T-cell (primary cell): ENCODE results near the gene GDPGP1. TPM values are rescaled to one million over a fixed set of nuclear protein-coding genes. Genes with fewer than 3 reads are reported as not detected.

ENCODE experiments used
- ATAC-seq, 4 experiments: fragments of 200-7000 bp in 3 of 4; fragments of 150-1000 bp in 1 of 4; cut with Tn5 transposase; replicated peaks in 1 of 4; 1 replicate in 3 of 4; 2 replicates in 1 of 4; pipeline ENCODE4 v1.10.0; 2021; ENCODE audit warnings: moderate library complexity in 3 of 4, mild to moderate bottlenecking in 2 of 4, moderate number of reproducible peaks in 1 of 4
- CTCF ChIA-PET, 2 donors: fragments of 300-600 bp; sonication (Branson Sonifier 250); formaldehyde crosslinking; loops; one replicate each; lab custom pipeline; 2022; ENCODE audit warnings: antibody characterized with exemption in 2 of 2; lab: Charles Lee
- POLR2A ChIA-PET, 2 donors: fragments of 300-600 bp; sonication (Branson Sonifier 250); formaldehyde crosslinking; loops; one replicate each; lab custom pipeline; 2022; ENCODE audit warnings: antibody characterized with exemption in 2 of 2; lab: Charles Lee
- DNase-seq, 35 experiments: peaks; one replicate each; pipeline versions ENCODE4 v3.0.0 to v3.0.0-alpha.2; 2013 to 2023
- H3K27ac ChIP-seq: one replicate; pipeline ENCODE4 v1.5.1; 2013; ENCODE audit warnings: low read length
- H3K27me3 ChIP-seq, 2 experiments: replicated peaks in 1 of 2; 1 replicate in 1 of 2; 2 replicates in 1 of 2; pipeline versions ENCODE4 v1.6.1 to v1.7.0; 2013; ENCODE audit warnings: low read length in 1 of 2, mixed read lengths in 1 of 2; ENCODE audit not compliant: control insufficient read depth in 2 of 2, insufficient read depth in 2 of 2; ENCODE audit errors: extremely low read depth in 1 of 2
- H3K36me3 ChIP-seq, 2 donors: 1 replicate in 1 of 2; 2 replicates in 1 of 2; pipeline versions ENCODE4 v1.6.1 to v1.7.0; 2013; ENCODE audit warnings: low read length in 1 of 2; ENCODE audit not compliant: control insufficient read depth in 2 of 2, insufficient read depth in 1 of 2; ENCODE audit errors: extremely low read depth in 1 of 2
- H3K4me1 ChIP-seq, 2 experiments: 1 replicate in 1 of 2; 2 replicates in 1 of 2; pipeline versions ENCODE4 v1.6.1 to v1.7.0; 2013; ENCODE audit warnings: low read length in 2 of 2, mixed read lengths in 1 of 2; ENCODE audit not compliant: insufficient read depth in 2 of 2, control insufficient read depth in 1 of 2; ENCODE audit errors: extremely low read depth in 1 of 2
- H3K4me3 ChIP-seq, 2 donors: 1 replicate in 1 of 2; 2 replicates in 1 of 2; pipeline versions ENCODE4 v1.5.1 to v1.7.0; 2013; ENCODE audit warnings: mild to moderate bottlenecking in 2 of 2, low read length in 1 of 2, moderate library complexity in 1 of 2; ENCODE audit not compliant: control insufficient read depth in 1 of 2; ENCODE audit errors: extremely low read depth in 1 of 2
- H3K9me3 ChIP-seq: 2 replicates; pipeline ENCODE4 v1.7.0; 2013
- H3K27ac Mint-ChIP-seq, 2 donors: one replicate each; pipeline ENCODE4 v1.8.0; 2020 to 2021; ENCODE audit warnings: mild to moderate bottlenecking in 2 of 2, mixed read lengths in 2 of 2
- H3K27me3 Mint-ChIP-seq, 2 donors: one replicate each; pipeline ENCODE4 v1.8.0; 2021 to 2022; ENCODE audit warnings: mixed read lengths in 2 of 2
- H3K36me3 Mint-ChIP-seq: one replicate; pipeline ENCODE4 v1.8.0; 2021; ENCODE audit warnings: mixed read lengths
- H3K4me1 Mint-ChIP-seq, 3 donors: one replicate each; pipeline ENCODE4 v1.8.0; 2020 to 2022; ENCODE audit warnings: mixed read lengths in 3 of 3, mild to moderate bottlenecking in 1 of 3
- H3K4me3 Mint-ChIP-seq, 3 donors: one replicate each; pipeline ENCODE4 v1.8.0; 2020 to 2022; ENCODE audit warnings: mild to moderate bottlenecking in 3 of 3, mixed read lengths in 3 of 3, moderate library complexity in 3 of 3
- H3K9me3 Mint-ChIP-seq, 3 donors: one replicate each; pipeline ENCODE4 v1.8.0; 2020 to 2022; ENCODE audit warnings: mixed read lengths in 3 of 3
- WGBS: methylation state at CpG from one replicate; pipeline ENCODE4 v1.1.5; 2013; ENCODE audit warnings: missing lambda C conversion rate; ENCODE audit not compliant: insufficient coverage; 5-methylcytosine and 5-hydroxymethylcytosine counted together
- total RNA-seq, 35 experiments: library from RNA in 6 of 35; stranded (reverse) in 6 of 35; fragments of 120-200 nt in 1 of 35; gene quantifications; one replicate each; pipeline versions ENCODE4 v1.2.1 to v1.2.4 and lab custom pipeline; 2013 to 2026

The GDPGP1 gene
- total RNA-seq, 5 donors from 2014 or later (not counting 1 experiment from before 2014, with no cell fraction given) = 7.9 to 14.5 (median 12.1) TPM

DNA sequence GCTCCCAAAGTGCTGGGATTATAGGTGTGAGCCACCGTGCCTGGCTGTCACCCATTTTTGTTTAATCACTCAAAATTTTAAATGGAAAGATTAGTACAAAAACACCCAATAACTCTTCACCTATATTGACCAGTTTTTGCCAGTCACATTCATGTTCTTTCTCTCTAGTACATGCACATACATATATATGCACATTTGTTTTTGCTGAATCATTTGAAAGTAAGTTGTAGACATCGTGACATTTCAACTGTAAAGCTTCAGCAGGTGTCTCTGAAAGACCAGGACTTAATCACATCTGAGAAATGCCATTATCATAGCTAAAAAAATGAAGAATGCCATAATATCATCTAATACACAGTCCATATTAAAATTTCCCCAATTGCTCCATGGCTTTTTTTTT is 39.4 kb upstream of the GDPGP1 start:
- POLR2A ChIA-PET = interaction anchor here in 1 of 2 donors (0.6 to 0.7 kb wide), 2 partner anchors 28 to 179 kb away, joined by 5 to 6 read pairs; no protein-coding TSS in a partner anchor
- H3K4me3 Mint-ChIP-seq = no peak overlapping the region
- H3K36me3 Mint-ChIP-seq = no peaks in the 10 kb centered on the region
- CTCF ChIA-PET = no interaction called here
- Histone ChIP-seq H3K4me3 (no peak overlapping the region), H3K9me3 (no peaks in the 10 kb centered on the region), H3K36me3 (no peaks in the 10 kb centered on the region), H3K27ac (no peak overlapping the region), H3K4me1 (peaks cover 23 to 31% of the 10 kb centered on the region in 2 experiments), H3K27me3 (no peaks in the 10 kb centered on the region)
- H3K9me3 Mint-ChIP-seq = no peaks in the 10 kb centered on the region
- H3K27ac Mint-ChIP-seq = peak overlapping the region in 1 of 2 donors; percentile 43
- DNase-seq (no peak), ATAC-seq (no peak)
- peaks cover 23 to 37% (median 26%) of the 10 kb centered on the region in 3 donors for H3K4me1 Mint-ChIP-seq
- no CpG with 5 or more reads among the region's 2 CpGs for WGBS
- no peaks in the 10 kb centered on the region for H3K27me3 Mint-ChIP-seq

GRCh38 chr15:90200534-90201129 is 33.4 kb upstream of the GDPGP1 start:
- H3K27ac ChIP-seq = peak overlapping the region; percentile 8
- DNase-seq (peak in 1 of 35 experiments; percentile 8), ATAC-seq (no peak)
- H3K27me3 ChIP-seq = peaks cover 0 to 4% of the 10 kb centered on the region in 2 experiments
- Mint-ChIP-seq H3K4me1 (peaks cover 21 to 27% (median 22%) of the 10 kb centered on the region in 3 donors), H3K27ac (peak overlapping the region; percentile 79 to 86), H3K27me3 (no peaks in the 10 kb centered on the region), H3K4me3 (peak overlapping the region; percentile 81 to 96 (median 85)), H3K36me3 (no peaks in the 10 kb centered on the region), H3K9me3 (no peaks in the 10 kb centered on the region)
- no peaks in the 10 kb centered on the region for H3K36me3 ChIP-seq
- peaks cover 13 to 26% of the 10 kb centered on the region in 2 experiments for H3K4me1 ChIP-seq
- CTCF ChIA-PET = interaction anchor here (0.6 to 1.0 kb wide), 5 partner anchors 12 to 820 kb away, joined by 3 to 7 read pairs (median 3); no protein-coding TSS in a partner anchor
- no peaks in the 10 kb centered on the region for H3K9me3 ChIP-seq
- POLR2A ChIA-PET = interaction anchor here in 1 of 2 donors (0.8 to 2.2 kb wide), 2 partner anchors 30 to 33 kb away, joined by 4 to 11 read pairs; partner anchors contain the start of genes CIB1 and GDPGP1
- 51% methylated on average over 8 of the region's 24 CpGs for WGBS
- peak overlapping the region; percentile 61 to 65 for H3K4me3 ChIP-seq

DNA sequence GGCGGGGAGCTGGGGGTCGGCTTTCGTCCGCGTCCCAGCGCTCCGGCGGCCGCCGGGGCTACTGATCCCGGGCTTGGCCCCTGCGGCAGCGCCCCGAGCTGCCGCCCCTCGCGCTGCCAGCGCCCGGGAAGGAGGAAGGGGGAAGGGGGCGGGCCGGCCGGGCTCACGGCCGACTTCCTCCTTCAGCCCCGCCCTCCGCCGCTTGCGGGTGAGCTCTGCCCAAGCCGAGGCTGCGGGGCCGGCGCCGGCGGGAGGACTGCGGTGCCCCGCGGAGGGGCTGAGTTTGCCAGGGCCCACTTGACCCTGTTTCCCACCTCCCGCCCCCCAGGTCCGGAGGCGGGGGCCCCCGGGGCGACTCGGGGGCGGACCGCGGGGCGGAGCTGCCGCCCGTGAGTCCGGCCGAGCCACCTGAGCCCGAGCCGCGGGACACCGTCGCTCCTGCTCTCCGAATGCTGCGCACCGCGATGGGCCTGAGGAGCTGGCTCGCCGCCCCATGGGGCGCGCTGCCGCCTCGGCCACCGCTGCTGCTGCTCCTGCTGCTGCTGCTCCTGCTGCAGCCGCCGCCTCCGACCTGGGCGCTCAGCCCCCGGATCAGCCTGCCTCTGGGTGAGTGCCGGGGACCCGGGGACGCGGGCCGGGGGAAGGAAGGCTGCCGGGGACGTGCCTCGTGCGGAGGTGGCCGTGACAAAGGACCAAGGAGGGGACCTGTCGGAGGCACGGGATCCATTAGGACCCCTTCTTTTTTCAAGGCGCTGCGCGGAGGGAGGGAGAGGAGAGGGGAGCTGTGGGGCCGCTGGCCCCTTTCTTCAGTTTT is 32.7 kb upstream of the GDPGP1 start, which contains the start of gene SEMA4B:
Gene SEMA4B (plus strand): TSS at position 201 of the 814 bp plus-strand sequence. CDS start 249 bp downstream, at position 450.
- Histone ChIP-seq H3K4me1 (peaks cover 13 to 26% of the 10 kb centered on the region in 2 experiments), H3K4me3 (peak within 1 kb of the TSS; percentile 61 to 87), H3K36me3 (no peaks in the 10 kb centered on the region), H3K27me3 (peaks cover 0 to 4% of the 10 kb centered on the region in 2 experiments), H3K27ac (peak within 1 kb of the TSS; percentile 8), H3K9me3 (no peaks in the 10 kb centered on the region)
- Mint-ChIP-seq H3K4me1 (peaks cover 21 to 29% (median 22%) of the 10 kb centered on the region in 3 donors), H3K36me3 (peaks cover 6% of the 10 kb centered on the region), H3K9me3 (no peaks in the 10 kb centered on the region), H3K27me3 (no peaks in the 10 kb centered on the region), H3K27ac (peak within 1 kb of the TSS; percentile 79 to 86), H3K4me3 (peak within 1 kb of the TSS; percentile 84 to 96 (median 91))
- POLR2A ChIA-PET = interaction anchor here (0.7 to 2.2 kb wide), 4 partner anchors 9 to 75 kb away, joined by 3 to 11 read pairs (median 4); partner anchors contain the start of genes CIB1 (in 1 of the 2) and GDPGP1 (in 1 of the 2)
- DNase-seq (peak; percentile 26 to 82 (median 63)), ATAC-seq (peak; percentile 93 to 96 (median 94))
- under 1% methylated on average over 81 of the region's 88 CpGs for WGBS
- CTCF ChIA-PET = interaction anchor here (0.6 to 1.0 kb wide), 4 partner anchors 19 to 820 kb away, joined by 3 to 4 read pairs (median 4); no protein-coding TSS in a partner anchor

DNA sequence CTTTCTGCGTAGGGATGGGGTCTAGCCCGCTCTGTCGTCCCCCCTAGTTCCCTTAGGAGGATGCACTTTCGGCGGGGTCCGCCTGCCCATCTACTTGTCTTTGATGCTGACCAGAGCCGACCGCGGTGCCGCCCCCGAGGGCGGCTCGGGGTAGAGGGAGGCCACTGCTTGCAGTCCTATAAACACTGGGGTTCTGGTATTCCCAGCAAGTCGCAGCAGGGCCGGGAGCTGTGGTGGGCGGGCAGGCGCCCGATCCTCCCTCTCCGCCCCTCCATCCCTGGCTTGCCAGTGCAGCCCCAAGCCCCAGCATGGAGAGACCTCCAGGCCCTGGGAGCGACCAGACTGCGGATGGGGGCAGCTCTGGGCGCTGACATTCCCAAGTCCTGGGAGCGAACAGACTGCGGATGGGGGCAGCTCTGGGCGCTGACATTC is 32.0 kb upstream of the GDPGP1 start:
- Mint-ChIP-seq H3K36me3 (peaks cover 9% of the 10 kb centered on the region), H3K9me3 (no peaks in the 10 kb centered on the region), H3K27ac (peak overlapping the region; percentile 52 to 61), H3K27me3 (no peaks in the 10 kb centered on the region), H3K4me3 (peak overlapping the region; percentile 84 to 96 (median 91)), H3K4me1 (peaks cover 21 to 29% (median 22%) of the 10 kb centered on the region in 3 donors)
- Histone ChIP-seq H3K4me3 (peak overlapping the region; percentile 61 to 87), H3K27ac (no peak overlapping the region), H3K9me3 (no peaks in the 10 kb centered on the region), H3K4me1 (peaks cover 13 to 26% of the 10 kb centered on the region in 2 experiments), H3K36me3 (peaks cover 0 to 5% of the 10 kb centered on the region in 2 donors), H3K27me3 (peaks cover 0 to 4% of the 10 kb centered on the region in 2 experiments)
- DNase-seq = no peak
- ChIA-PET POLR2A (interaction anchor here (0.7 to 2.2 kb wide), 3 partner anchors 9 to 75 kb away, joined by 3 to 11 read pairs (median 4); partner anchors contain the start of genes CIB1 (in 1 of the 2) and GDPGP1 (in 1 of the 2)), CTCF (interaction anchor here in 1 of 2 donors (0.9 kb wide), 1 partner anchor 19 kb away, joined by 4 read pairs; no protein-coding TSS in a partner anchor)
- no peak for ATAC-seq
- 33% methylated on average over 23 of the region's 25 CpGs for WGBS

DNA sequence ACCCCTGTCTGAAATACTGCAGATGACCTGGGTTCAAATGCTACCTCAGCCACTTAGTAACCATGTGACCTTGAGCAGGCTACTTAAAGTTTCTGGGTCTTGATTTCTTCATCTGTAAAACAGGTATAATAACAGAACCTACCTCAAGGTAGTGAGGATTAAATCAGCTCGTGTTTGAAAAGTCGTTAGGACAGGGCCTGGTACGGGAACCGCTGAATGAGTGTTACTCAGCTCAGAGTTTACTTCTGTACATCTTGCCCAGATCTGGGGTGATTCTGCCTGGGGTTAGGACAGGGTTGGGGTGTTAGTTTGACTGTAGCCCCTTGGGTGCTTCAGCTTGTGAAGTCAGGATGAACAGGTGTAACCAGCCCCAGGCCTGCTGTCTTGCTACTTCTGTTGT is 31.1 kb upstream of the GDPGP1 start:
- H3K9me3 ChIP-seq = no peaks in the 10 kb centered on the region
- 100% methylated on average over 4 of the region's 4 CpGs for WGBS
- Mint-ChIP-seq H3K36me3 (peaks cover 9% of the 10 kb centered on the region), H3K9me3 (no peaks in the 10 kb centered on the region), H3K27ac (peak overlapping the region; percentile 11 to 70), H3K27me3 (no peaks in the 10 kb centered on the region), H3K4me1 (peaks cover 21 to 29% (median 22%) of the 10 kb centered on the region in 3 donors), H3K4me3 (peak overlapping the region; percentile 84 to 96 (median 91))
- DNase-seq (no peak), ATAC-seq (no peak)
- ChIA-PET CTCF (interaction anchor here in 1 of 2 donors (0.6 to 0.7 kb wide), 3 partner anchors 18 to 1125 kb away, joined by 3 to 4 read pairs (median 3); no protein-coding TSS in a partner anchor), POLR2A (no interaction called here)
- H3K27me3 ChIP-seq = peaks cover 0 to 4% of the 10 kb centered on the region in 2 experiments
- H3K27ac ChIP-seq = no peak overlapping the region
- H3K4me1 ChIP-seq = peaks cover 13 to 26% of the 10 kb centered on the region in 2 experiments
- H3K36me3 ChIP-seq = peaks cover 0 to 8% of the 10 kb centered on the region in 2 donors
- H3K4me3 ChIP-seq = no peak overlapping the region
